MG63 (cell line): ENCODE data around the gene PNPLA2. TPM values are rescaled to one million over a fixed set of nuclear protein-coding genes. Genes with fewer than 3 reads are reported as not detected.

Experiments used
- DNase-seq: peaks from one replicate; pipeline ENCODE4 v3.0.0-alpha.2; 2020
- H3K27me3 ChIP-seq: fragments of 250-450 bp; sonication (Bioruptor Pico); 2 replicates; pipeline ENCODE4 v1.5.1; 2020; ENCODE audit warnings: mild to moderate bottlenecking, moderate library complexity
- H3K36me3 ChIP-seq: fragments of 250-450 bp; sonication (Bioruptor Pico); 2 replicates; pipeline ENCODE4 v1.5.1; 2020; ENCODE audit warnings: mild to moderate bottlenecking, moderate library complexity
- H3K4me3 ChIP-seq: fragments of 250-450 bp; sonication (Bioruptor Pico); 2 replicates; pipeline ENCODE4 v1.5.1; 2020; ENCODE audit warnings: mild to moderate bottlenecking, moderate library complexity
- H3K9me3 ChIP-seq: fragments of 250-450 bp; sonication (Bioruptor Pico); 2 replicates; pipeline ENCODE4 v1.5.1; 2020; ENCODE audit warnings: mild to moderate bottlenecking, moderate library complexity
- total RNA-seq: library from RNA; depleted of rRNA; stranded (reverse); fragments of >200 nt; shearing (Covaris generic); gene quantifications from 2 replicates; pipeline ENCODE4 v1.2.3, GENCODE V29; 2014; ENCODE audit warnings: low replicate concordance

The PNPLA2 gene
- total RNA-seq, 1 experiment from 2014 or later = 12.4 TPM

DNA sequence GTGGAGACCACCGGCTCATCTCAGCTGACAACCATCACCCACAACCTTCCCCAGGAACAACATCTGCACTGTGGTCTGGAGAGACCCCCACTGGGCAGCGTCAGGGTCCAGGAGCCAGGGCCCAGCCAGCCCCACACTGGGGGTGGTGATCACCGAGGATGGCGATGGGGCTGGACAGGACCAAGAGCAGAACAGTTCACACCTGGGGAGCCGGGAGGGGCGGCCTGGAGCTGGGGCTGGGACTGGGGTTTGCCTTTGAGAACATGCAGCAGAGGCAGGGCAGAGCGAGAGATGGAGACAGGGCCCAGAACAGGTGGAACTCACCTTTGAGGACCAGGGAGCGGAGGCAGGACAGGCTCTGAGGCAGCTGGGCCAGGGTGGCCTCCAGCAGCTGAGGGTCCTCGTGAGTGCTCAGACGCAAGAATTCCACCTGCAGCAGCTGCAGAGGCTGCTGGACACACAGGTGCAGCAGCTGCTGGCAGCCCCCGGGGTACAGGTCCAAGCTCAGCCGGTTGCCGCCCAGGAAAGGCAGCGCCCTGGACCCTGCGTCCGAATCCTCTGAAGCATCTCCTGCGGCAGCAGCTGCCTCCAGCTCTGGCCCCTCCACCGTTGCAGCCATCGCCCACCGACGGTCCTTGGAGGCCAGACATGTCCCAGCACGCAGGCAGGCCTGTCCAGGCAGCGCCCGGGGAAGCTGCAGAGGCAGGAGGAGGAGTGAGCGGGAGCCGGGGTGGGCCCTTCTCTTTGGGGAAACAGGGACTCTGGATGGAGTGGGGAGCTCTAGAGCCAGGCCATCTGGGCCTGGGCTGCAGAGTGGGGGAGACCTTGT is 14.7 kb upstream of the PNPLA2 start:
- Histone ChIP-seq H3K4me3 (peak overlapping the region; percentile 56), H3K27me3 (no peaks in the 10 kb centered on the region), H3K36me3 (peaks cover 39% of the 10 kb centered on the region), H3K9me3 (no peaks in the 10 kb centered on the region)
- DNase-seq = no peak

DNA sequence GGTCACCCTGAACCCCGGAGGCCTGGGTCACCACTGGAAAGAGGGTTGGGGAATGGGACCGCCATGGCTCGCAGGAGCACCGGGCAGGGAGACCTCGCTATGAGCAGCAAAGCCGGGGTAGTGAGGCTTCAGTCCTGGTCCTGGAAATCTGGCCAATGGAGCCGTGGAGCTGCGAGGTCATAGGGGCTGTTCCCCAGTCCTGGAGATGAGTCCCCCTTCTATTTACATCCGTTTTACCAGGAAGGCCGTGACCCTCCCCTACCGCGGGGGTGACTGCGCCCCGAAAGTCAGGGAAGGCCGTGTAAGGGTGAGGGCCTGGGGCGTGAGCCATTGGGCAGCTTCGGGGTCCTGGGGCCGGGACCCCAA is 14.1 kb upstream of the PNPLA2 start:
- Histone ChIP-seq H3K9me3 (no peaks in the 10 kb centered on the region), H3K27me3 (no peaks in the 10 kb centered on the region), H3K4me3 (peak overlapping the region; percentile 56), H3K36me3 (peaks cover 35% of the 10 kb centered on the region)
- no peak for DNase-seq

DNA sequence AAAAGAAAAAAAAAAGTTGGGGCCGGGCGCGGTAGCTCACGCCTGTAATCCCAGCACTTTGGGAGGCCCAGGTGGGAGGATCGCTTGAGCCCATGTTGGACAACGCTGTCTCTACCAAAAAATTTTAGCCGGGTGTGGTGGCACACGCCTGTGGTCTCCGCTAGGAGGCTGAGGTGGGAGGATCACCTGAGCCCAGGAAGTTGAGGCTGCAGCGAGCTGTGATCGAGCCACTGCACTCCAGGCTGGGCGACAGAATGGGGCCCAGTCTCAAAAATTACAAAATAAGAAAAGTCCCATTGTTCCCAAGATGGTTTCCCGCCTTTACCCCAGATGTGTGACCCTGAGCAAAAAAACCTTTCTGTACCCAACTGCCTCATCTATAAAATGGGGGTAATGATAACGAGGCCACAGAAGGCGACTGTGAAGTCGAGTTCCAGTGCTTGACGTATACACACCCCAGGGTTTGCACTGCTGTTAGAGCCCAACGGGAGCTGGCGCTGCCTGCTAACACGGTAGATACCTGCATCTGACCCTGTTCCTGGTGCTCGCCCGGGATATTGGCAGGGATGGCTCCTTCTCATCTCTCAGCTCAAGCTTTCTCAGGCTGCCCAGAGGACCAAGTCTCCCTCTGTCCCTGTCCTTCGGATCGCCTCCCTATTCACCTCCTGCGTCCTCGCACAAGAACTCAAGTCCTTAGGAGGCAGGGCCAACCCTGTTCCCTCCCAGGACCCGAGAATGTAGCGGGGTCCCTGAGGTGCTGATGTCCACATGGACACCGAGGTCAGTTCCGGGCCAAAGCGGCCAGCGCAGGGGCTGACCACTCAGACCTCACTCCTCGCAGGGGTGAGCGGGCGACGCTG is 10.1 kb upstream of the PNPLA2 start:
- DNase-seq = peak; percentile 86
- H3K4me3 ChIP-seq = peak overlapping the region; percentile 82
- no peaks in the 10 kb centered on the region for H3K27me3 ChIP-seq
- peaks cover 49% of the 10 kb centered on the region for H3K36me3 ChIP-seq
- H3K9me3 ChIP-seq = no peaks in the 10 kb centered on the region

DNA sequence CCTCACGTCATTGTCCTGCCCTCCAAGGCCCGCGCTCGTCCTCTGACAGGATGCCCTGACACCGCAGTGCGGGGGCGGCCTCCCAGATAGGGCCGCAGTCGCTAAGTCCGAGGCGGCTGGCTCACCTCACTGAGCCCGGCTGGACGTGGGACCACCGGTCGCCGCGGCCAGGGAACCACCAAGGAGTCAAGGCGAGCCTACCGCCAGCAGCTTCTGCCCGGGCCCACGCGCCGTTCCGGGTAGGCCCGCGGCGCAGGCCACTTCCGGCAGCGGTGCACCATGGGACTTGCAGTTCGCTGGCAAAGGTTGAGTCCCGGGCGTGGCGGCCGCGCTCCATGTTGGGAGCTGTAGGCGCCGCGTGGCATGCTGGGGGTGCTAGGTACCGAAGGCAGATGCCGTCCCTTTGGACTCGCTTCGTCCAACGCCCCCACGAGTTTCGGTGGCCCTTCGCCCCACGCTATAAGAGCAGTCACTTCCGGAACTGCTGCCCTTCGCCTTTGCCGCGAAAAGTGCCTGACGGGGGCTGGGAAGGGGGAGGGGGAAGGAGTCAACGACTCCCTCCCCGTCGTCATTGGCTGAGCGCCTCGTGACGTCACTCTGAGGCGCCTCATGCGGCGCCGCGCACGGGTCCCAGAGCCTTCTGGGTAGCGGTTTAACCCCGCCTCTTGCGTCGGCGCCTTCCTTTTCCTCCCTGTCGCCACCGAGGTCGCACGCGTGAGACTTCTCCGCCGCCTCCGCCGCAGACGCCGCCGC is 9.3 kb upstream of the PNPLA2 start, which contains the start of gene RPLP2:
RPLP2 (plus strand) TSS at position 681 of the 753 bp plus-strand sequence. CDS start 268 bp downstream, outside the sequence.
- H3K4me3 ChIP-seq = peak within 1 kb of the TSS; percentile 82
- H3K36me3 ChIP-seq = peaks cover 53% of the 10 kb centered on the region
- peak; percentile 98 for DNase-seq
- no peaks in the 10 kb centered on the region for H3K9me3 ChIP-seq
- H3K27me3 ChIP-seq = no peaks in the 10 kb centered on the region

DNA sequence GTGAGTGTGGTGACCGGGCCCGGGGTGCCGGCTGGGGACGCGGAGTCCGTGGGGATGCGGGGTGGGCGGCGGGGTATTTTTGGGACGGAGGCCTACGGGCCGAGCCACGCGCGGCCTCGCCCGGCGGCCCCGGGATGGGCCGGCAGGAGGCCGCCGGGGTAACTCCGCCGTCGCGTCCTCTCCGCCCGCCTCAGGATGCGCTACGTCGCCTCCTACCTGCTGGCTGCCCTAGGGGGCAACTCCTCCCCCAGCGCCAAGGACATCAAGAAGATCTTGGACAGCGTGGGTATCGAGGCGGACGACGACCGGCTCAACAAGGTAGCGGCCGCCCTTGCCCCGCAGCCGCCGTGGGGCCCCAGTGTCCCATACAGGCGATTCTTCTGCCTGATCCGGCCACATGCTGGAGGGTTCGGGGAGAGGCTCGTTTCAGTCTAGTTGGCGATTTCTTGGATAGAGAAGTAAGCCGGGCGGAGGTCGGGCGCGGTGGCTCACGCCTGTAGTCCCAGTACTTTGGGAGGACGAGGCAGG is 8.6 kb upstream of the PNPLA2 start:
- H3K9me3 ChIP-seq = no peaks in the 10 kb centered on the region
- H3K27me3 ChIP-seq = no peaks in the 10 kb centered on the region
- no peak for DNase-seq
- peak overlapping the region; percentile 82 for H3K4me3 ChIP-seq
- H3K36me3 ChIP-seq = peaks cover 59% of the 10 kb centered on the region

DNA sequence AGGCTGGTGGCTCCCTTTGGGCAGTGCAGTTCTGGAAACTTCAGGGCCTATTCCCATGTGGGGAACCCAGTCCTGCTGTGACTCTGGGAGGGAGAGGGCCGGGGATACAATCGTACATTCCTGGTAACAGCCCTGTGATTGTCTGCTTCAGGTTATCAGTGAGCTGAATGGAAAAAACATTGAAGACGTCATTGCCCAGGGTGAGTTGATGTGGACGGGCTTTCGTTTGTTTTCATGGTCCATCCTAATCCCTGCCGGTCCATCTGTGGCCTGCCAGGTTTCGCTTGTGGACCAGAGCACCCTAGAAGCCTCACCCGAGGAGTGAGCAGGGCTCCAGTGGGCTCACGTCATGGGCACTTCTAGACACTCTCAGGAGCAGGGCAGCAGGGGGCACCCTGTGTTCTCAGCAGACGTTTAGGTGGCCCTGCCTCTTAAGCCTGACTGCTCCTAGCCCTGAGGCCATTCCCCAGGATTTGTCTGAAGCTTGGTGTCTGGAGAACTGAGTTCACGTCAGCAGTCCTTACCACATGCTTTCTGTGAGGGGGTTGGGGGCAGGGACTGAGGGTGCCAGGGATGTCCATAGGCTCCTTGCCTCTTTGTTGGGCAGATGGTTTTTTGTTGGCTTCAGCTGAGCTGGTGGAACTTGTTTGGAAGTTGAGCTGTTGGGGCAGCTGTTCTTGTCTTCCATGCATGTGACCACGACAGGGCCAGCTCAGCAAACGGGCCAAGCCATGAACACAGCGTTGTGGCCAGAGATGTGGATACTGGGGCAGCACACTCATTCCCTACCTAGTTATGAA is 7.1 kb upstream of the PNPLA2 start:
- no peak for DNase-seq
- peak overlapping the region; percentile 82 for H3K4me3 ChIP-seq
- H3K36me3 ChIP-seq = peaks cover 59% of the 10 kb centered on the region
- H3K9me3 ChIP-seq = no peaks in the 10 kb centered on the region
- no peaks in the 10 kb centered on the region for H3K27me3 ChIP-seq

DNA sequence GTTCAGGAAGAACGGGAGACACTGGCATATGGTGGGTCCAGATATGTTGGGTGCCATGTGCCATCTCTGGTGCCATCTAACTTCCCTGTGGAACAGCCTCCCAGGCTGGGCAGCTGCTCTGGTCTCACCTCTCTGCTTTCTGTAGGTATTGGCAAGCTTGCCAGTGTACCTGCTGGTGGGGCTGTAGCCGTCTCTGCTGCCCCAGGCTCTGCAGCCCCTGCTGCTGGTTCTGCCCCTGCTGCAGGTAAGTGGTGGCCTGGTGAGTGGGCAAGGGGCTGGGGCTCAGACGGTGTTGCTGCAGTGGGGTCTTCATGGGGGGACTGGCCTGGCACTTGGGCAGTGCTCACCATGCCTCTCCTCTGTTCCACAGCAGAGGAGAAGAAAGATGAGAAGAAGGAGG is 6.3 kb upstream of the PNPLA2 start:
- Histone ChIP-seq H3K36me3 (peaks cover 59% of the 10 kb centered on the region), H3K9me3 (no peaks in the 10 kb centered on the region), H3K4me3 (no peak overlapping the region), H3K27me3 (no peaks in the 10 kb centered on the region)
- no peak for DNase-seq

DNA sequence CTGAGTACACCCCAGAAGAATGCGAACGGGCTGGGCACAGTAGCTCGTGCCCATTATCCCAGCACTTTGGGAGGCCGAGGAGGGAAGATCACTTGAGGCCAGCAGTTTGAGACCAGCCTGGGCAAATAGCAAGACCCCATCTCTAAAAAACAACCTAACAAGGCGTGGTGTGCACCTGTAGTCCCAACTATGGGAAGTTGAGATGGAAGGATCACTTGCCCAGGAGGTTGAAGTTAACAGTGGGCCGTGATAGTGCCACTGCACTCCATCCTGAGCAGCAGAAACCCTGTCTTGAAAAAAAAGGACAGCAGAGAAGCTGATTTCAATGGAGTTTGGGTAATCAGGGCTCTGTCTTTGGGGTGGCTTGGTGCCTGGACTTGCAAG is 5.7 kb upstream of the PNPLA2 start:
- Histone ChIP-seq H3K36me3 (peaks cover 59% of the 10 kb centered on the region), H3K27me3 (no peaks in the 10 kb centered on the region), H3K4me3 (no peak overlapping the region), H3K9me3 (no peaks in the 10 kb centered on the region)
- DNase-seq = no peak

DNA sequence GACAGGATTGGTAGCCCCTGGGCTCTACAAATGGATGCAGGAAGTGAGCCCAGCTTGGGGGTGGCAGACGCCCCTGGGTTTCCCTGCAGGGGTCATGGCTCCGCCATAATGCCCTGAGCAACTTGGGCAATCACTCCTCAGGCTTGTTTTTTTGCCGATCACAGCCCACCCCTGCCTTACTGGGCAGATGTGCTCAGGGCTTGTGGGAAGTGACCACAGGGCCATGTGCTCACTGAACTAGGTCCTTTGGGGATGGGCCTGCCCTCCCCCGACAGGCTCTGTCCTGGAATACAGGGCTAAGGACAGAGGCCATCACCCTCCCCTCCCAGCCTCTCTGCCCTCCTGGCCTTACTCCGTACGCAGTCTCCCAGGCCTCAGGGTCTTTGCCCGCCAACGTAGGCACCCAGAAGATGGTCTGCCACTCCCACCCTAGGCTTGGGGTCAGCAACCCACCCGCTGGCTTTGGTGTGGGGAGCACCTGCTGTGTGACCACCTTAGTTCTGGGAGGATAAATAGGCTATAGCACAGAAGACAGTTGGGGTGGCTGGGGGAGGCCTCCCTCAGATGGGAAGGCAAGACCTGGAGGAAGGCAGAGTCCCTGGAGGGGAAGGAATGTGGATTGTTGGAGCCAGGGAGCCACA is 5.1 kb upstream of the PNPLA2 start:
- DNase-seq = no peak
- no peaks in the 10 kb centered on the region for H3K9me3 ChIP-seq
- no peak overlapping the region for H3K4me3 ChIP-seq
- H3K36me3 ChIP-seq = peaks cover 59% of the 10 kb centered on the region
- H3K27me3 ChIP-seq = no peaks in the 10 kb centered on the region

DNA sequence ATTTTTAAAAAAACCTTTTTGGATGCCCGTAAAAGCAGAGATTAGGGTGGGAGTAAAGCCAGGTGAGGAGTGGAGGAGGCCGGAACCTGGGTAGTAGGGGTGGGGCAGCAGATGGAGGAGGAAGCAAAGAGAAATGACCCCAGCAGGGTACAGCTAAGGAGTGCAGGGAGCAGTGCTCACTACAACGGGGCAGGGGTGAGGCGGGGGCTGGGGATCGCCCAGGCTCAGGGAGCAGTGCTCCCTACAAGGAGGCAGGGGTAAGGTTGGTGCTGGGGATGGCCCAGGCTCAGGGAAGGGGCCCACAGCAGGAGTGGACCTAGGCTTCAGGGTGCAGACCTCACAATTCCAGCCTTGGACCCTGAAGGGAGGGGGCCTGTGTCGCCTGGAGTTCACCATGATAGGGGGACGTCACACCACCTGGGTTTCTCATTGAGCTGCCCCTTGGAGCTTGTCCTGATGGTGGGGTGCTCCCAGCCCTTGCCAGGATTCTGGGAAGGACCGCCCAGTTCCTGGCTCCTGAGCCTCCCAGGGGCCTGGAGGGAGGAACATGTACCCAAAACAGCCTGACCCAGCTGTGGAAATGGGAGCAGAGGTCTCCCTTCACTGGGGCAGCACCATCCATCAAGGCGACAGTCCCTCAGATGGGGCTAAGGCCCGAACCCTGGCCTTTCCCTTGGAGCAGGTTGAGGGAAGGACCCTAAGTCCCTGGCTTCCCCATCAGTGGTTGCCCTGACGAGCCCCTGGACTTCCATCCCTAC is 2.9 kb upstream of the PNPLA2 start:
- Histone ChIP-seq H3K4me3 (no peak overlapping the region), H3K27me3 (no peaks in the 10 kb centered on the region), H3K9me3 (no peaks in the 10 kb centered on the region), H3K36me3 (peaks cover 46% of the 10 kb centered on the region)
- DNase-seq = no peak

DNA sequence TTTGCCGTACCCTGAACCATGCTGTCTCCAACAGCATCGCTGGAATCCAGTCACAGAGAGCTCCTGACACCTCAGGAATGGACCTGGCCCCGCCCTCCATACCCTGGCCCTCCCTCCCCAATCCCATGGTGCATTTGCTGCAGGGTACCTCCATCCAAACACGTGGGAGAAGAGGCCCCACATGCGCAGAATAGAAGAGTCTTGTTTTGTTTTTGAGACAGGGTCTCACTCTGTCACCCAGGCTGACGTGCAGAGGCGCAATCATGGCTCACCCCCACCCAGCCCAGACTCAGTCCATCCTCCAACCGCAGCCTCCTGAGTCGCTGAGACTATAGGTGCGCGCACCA is 2.3 kb upstream of the PNPLA2 start:
- no peak overlapping the region for H3K4me3 ChIP-seq
- no peaks in the 10 kb centered on the region for H3K27me3 ChIP-seq
- no peaks in the 10 kb centered on the region for H3K9me3 ChIP-seq
- H3K36me3 ChIP-seq = peaks cover 41% of the 10 kb centered on the region
- DNase-seq = no peak

DNA sequence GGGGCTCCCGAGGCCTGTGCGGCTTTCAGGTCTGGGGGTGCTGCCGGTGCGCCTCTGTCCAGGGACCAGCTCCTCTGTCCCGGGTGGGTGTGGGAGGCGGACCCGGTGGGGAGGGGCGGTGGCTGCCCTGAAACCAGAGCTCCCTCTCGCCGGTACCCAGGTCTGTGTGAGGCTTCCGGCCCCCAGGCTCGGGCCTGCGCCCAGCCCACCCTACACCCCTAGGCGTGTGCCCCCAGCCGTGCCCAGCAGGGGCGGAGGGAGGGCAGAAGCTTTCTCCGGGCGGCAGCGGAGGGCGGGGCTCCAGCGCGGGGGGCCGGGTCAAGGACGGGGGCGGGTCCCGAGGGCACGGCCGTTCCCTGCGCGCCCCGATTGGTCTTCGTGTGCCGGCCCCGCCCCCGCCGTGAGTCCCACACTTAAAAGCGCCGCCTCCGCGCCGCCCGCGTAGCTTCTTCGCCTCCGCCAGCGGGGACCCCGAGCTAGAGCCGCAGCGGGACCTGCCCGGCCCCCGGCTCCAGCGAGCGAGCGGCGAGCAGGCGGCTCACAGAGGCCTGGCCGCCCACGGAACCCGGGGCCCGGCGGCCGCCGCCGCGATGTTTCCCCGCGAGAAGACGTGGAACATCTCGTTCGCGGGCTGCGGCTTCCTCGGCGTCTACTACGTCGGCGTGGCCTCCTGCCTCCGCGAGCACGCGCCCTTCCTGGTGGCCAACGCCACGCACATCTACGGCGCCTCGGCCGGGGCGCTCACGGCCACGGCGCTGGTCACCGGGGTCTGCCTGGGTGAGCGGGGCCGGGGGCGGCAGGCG is 616 bp downstream of the PNPLA2 start:
- Histone ChIP-seq H3K27me3 (no peaks in the 10 kb centered on the region), H3K36me3 (peaks cover 28% of the 10 kb centered on the region), H3K9me3 (no peaks in the 10 kb centered on the region), H3K4me3 (peak overlapping the region; percentile 57)
- peak; percentile 88 for DNase-seq

DNA sequence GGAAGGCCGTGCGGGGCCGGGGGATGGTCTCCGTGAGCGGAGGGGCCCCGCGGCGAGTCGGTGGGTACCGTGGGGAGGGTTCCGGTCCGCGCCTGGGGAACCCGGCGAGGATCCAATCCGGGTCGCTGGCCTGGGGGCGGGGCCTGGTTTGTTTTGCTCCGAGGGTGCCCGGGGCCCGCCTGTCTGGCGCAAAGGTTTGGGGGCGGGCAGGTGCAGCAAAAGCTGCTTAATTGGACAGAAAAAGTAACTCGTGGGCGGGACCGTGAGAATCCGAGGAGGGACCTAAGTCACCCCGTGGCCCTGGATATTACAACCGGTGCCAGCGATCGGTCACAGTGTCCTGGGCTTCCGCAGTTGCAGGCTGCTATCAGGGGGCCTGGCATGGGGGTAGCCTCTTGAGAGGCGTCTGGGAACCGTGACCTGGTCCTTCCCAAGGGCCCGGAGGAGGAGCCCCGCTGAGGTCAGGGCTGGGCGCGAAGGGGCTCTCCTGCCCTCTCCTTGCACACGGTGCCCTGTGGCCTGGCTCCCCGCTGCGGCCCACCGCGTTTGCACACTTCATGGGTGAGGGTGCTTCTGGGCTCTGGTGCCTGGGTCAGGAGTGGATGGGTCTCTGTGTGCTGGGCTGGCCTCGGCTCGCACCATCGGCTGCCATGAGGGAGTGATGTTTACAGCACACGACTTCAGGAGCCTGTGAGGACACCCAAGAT is 1.4 kb downstream of the PNPLA2 start:
- DNase-seq = peak; percentile 82
- Histone ChIP-seq H3K4me3 (peak overlapping the region; percentile 57), H3K27me3 (no peaks in the 10 kb centered on the region), H3K9me3 (no peaks in the 10 kb centered on the region), H3K36me3 (peaks cover 27% of the 10 kb centered on the region)
